NCI-H446 treated with DMSO at 0.1 percent for 48 hours (cell line): ENCODE data around the gene ATP8A2.
"Not testable (repeated sequence)": the region's sequence is repeated elsewhere in the genome, so short reads cannot be mapped to it uniquely, and the experiment has no call there.

Source experiments
- DNase-seq: peaks from one replicate; lab custom pipeline; 2025; lab: John Stamatoyannopoulos, UW

The ATP8A2 gene

DNA sequence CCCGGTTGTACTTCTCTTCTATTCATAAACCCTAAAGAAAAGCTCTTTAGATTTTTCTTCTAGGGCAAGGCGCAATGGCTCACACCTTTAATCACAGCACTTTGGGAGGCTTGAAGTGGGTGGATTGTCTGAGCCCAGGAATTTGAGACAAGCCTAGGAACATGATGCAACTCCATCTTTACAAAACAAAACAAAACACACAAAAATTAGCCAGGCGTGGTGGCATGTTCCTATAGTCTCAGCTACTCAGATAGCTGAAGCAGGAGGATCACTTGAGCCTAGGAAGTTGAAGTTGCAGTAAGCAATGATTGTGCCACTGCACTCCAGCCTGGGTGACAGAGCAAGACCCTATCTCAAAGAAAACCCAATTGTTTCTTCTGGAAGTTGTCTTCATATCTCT lies 439.7 kb downstream of the ATP8A2 start:
- no peak for DNase-seq

DNA sequence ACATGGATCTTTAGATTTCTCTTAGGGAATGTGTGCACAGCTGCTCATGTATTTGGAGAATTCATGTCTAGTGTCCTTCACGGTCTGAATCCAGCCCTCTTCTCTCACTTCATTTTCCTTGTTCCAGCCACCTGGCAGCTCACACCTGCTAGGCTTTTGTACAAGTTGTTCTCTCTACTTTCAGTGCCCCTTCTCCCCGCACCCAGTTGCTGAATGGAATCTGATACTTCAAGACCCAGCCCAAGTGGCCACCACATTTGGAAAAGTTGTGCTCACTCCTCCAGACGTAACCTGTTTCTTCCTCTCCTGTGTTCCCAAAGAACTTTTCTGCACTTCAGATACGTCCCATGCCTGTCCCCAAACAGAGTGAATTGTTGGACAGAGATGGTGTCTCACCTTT lies 444.5 kb downstream of the ATP8A2 start:
- DNase-seq, result no peak

DNA sequence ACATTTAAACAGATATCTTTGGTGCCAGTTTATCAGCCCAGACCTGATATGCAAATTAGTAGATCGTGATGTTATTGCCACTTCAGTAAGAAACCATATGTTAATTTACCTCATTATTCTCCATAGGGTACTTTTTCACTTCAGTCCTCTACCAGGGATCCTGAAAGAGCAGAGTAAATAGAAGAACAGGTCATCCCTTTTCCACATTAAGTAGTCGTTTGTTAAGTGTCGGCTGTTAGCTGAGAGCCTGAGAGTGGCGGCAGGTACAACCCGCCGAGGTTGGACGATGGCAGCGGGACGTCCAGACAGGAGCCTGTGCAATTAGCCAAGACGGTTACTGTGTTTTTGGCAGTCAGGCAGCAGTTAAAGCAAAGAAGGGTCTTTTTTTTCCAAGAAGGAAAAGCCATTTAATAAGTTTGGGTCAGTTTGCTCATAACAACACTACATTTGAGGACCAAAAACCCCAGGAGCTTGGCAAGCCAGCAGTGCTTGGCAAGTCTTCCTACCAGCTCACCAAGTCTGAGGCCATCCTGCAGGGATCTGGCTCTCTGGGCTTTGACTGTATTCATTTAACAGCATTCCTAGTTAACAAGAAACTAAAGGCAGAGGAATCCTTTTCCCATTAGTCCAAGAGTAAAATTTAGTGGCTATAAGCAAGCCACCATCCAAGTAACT lies 448.2 kb downstream of the ATP8A2 start:
- peak; percentile 14 for DNase-seq

DNA sequence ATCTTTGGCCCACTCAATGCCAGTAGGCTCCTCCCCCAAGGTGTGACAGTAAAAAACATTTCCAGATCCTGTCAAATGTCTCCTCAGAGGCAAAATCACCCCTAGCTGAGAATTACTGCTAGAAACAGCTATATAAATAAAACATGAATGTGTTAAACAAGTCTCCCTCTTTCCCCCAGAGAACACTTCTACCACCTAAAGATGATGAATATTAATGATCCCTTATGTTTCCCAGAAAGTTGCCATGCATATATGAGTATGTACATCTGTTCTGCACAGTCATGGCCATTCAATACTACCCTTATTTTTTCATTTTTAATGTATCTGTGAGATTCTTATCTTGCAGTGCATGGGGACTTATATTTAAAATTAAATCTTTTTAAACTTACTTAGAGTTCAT lies 450.0 kb downstream of the ATP8A2 start:
- no peak for DNase-seq

DNA sequence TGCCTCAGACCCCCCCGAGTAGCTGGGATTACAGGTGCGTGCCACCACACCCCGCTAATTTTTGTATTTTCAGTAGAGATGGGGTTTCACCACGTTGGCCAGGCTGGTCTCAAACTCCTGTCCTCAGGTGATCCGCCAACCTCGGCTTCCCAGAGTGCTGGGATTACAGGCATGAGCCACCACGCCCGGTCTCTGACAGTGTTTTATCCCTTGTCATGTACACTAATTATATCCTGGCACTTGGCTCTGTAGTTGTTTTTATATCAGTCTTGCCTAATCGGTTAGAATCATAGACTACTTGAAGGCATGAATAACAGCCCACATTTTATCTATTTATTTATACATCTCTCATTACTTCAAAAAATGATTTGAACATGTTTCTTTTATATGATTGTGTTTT lies 455.4 kb downstream of the ATP8A2 start:
- DNase-seq, result not testable (repeated sequence)

DNA sequence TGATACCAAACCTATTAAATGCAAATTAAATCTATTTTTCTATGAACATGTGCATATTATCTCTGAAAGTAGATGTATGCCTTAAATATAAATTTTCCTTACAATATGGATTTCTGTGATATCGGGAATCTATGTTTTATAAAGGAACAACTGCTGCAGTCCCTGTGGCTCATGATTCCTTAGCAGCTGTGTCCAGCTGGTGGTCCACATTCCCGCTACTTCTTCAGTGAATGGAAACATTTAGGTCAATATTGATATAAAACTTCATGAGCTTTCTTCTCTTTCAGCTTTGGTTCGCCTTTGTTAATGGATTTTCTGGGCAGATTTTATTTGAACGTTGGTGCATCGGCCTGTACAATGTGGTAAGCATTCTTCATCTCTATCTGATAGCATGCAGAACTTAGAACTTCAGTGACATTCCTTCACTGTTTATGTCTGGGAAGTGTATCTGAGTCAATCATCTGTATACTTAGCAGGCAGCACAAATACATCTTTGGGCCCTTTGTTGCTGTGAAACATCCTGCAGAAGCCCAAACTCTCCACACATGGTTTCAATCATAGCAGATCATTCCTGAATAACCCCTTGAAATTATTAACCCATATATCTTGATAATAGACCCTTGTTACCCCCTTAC lies 456.2 kb downstream of the ATP8A2 start:
- no peak for DNase-seq

DNA sequence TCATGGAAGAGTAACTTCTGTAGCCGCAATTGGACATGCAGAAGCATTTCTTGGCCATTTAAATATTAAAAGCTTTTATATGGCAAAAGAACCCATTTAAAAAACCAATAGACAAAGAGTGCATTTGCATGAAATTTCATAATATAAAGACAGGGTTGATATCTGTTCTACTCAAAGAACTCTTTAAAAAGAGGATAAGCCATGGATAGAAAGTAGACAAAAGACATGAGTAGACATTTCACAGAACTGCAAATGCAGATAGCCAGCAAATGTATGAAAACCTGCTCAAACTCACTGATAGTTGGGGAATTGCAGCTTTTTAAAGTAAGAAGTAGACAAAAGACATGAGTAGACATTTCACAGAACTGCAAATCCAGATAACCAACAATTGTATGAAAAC lies 462.0 kb downstream of the ATP8A2 start:
- DNase-seq, result no peak

DNA sequence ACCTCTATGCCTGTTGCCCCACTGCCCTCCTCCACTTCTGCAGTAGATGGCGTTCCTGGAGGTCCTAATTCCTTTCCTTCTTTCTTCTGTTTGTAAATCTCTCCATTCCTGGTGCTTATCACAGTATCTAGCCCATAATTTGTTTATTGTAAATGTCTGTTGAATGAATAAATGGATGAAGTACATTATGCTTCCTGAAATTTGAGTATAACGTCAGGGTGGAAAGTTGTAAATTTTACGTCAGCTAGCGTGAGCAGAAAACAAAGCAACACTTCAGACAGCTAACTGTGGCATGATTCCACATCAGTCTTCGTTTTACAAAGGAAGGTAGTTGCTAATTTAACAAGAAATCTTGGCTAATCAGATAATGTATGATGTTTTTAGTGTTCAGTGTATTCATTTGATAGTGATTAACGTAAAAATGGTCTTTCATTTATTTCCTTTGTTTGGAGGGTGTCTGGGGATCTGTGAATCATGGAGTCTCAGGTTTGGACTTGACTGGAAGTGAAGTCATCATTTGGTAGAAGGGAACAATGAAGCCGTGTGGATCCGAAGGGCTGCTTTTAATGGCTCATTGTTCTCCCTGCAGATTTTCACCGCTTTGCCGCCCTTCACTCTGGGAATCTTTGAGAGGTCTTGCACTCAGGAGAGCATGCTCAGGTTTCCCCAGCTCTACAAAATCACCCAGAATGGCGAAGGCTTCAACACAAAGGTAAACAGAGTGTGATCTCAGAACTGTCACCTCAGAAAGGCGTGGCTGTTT lies 465.0 kb downstream of the ATP8A2 start:
- no peak for DNase-seq

DNA sequence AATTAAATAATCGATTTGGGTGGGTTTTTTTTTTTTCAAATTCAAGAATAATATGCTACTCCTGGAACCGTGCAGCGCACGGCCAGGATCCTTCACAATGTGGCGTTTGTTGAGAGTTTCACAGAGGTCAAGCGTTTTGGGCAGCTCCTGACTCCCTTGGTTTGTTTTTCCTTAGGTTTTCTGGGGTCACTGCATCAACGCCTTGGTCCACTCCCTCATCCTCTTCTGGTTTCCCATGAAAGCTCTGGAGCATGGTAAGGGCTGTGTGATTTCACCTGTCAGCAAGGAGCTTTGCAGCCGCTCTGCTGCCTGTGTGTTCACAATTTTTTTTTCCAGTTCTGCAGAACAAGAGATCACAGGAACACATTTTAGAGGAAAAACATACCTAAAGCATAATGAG lies 467.6 kb downstream of the ATP8A2 start:
- DNase-seq, result no peak

DNA sequence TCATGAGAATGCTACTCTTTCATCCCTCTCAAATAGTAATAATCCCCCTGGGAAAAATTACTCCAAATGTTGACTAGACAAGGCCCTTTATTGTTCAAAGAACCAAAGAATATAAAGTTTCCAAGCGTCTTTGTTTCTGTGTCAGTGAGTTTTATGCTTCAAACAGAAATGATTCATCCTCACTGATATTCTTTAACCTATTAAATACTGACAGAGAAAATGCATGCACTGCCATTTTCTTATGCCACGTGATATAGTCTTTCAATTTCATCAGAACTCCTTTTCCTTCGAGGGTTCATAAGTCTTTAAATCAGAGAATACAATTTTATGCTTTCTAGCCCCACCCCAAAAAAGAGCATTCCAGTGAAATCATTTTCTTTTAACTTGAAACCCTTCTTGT lies 468.5 kb downstream of the ATP8A2 start:
- DNase-seq, result no peak

DNA sequence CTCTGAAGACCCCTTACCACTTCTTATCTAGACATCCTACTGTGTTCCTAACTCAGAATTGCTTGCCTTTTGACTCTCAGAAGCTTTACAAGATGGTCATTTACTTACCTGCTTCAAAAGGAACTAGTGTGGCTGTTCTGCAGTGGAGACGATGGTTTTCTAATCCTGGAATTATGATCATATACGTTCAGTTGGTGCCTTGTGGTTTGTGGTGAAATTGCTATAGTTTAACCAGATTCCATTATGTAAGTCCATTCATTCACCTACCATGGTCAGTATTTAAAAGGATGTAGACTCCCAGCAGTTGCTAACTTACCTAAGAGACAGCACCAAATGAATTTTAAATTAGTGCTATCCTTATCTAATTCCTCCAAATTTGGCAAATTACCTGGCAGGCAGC lies 469.2 kb downstream of the ATP8A2 start:
- no peak for DNase-seq

DNA sequence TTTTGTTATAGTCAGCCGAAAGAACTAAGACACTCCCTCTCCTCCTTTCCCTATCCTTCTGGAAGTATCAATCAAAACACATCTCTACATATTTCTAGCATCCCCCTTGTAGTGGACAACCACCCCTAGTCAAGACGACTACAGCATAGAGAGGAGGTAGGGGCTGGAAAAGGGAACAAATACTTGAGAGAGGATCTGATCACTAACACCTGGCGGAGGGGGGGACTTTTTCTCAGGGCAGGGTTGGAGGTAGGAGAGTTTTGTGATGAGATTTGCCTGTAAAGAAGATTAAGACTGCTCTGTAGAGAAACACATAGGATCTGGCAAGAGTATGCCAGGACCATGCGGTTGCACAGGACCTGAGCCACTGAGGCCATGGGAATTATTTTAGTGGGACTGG lies 471.9 kb downstream of the ATP8A2 start:
- DNase-seq, result no peak

DNA sequence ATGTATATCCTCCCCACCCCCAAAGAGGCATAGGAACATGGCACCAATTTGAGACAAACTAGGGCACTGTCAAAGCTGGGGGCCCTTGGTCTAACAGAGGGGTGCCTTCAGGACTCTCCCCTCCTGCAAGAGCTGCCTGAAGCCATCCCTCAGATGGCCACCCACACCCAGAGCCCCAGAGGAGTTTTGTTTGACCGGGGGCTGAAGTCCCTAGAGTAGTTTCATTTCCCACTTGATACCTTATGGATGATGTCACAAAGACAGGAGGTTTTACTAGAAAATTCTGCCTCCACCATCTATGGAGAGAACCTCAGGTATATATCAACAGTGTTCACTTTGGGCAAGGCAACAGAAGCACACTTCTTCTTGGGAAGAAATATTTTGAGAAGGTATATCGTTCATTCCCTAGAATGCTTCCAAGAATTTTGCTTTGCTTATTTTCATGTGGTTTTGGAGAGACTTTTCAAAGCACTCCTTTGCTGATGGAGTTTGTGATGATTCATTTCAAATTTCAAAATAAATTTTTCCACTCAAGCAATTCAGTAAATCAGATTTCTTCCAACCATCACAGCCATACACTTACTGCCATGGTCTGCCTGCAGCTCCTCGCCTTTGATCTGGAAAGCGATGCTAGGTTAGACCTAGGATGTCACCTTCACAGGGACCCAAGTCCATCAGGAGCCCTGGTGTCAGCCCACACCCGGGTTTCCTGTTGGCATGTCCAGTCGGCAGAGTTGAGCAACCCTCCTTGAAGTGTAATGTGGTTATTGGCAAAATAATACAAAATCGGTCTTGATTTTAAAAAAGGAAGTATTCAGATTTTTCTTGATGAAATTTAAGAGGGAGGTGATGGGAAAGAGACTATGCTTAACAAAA lies 473.0 kb downstream of the ATP8A2 start:
- no peak for DNase-seq

DNA sequence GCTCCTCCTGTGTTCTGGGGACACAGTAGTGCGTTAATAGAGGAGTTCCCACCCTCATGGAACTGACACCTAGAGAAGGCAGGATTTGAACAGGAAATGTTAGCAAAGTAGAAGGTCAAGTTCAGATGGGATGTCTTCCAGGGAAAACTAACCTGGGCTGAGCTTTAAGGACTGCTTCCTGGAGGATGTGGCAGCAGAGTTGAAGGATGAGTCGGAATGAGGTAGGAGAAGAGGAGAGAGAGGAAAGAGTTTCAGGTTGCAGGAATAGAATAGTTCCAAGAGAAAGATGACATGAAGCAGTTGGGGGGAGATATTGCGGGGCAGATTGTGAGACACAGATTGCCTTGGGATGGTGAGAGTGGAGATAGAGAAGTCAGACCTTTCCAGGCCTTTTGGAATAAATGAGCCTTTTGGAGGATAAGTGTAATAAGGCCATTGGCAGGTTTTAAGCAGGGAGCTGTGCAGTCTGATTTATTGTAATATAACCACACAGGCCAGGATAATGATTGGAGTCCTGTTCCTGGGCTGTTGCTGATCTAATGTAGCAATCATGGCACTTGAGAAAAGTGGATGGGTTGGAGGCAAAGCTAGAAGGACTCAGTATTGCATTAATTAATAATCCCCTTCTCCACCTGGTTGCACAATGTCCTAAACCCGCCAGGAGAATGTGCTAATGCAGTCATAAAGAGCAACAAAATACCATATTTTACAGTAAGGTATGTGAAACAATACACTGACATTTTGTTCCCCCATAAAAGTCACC lies 474.6 kb downstream of the ATP8A2 start:
- DNase-seq, result no peak

DNA sequence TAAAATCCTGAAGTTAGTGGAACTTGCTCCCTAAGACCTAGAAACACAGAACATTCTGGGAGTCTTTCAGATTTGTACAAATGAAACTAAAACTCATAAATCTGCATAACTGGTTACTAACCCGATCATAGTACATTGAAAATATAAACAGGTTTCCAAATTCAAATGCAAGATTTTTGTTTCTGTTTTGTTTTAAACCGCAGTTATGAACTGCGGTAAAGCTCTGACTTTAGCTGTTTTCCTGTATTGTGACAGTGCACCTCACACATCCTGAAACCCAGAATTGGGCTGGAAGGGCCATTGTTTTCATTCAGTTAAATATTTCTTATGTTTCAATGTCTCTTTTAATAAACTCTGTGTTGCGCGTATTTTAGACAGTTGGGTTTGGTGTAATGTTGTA lies 475.4 kb downstream of the ATP8A2 start:
- DNase-seq, result no peak

DNA sequence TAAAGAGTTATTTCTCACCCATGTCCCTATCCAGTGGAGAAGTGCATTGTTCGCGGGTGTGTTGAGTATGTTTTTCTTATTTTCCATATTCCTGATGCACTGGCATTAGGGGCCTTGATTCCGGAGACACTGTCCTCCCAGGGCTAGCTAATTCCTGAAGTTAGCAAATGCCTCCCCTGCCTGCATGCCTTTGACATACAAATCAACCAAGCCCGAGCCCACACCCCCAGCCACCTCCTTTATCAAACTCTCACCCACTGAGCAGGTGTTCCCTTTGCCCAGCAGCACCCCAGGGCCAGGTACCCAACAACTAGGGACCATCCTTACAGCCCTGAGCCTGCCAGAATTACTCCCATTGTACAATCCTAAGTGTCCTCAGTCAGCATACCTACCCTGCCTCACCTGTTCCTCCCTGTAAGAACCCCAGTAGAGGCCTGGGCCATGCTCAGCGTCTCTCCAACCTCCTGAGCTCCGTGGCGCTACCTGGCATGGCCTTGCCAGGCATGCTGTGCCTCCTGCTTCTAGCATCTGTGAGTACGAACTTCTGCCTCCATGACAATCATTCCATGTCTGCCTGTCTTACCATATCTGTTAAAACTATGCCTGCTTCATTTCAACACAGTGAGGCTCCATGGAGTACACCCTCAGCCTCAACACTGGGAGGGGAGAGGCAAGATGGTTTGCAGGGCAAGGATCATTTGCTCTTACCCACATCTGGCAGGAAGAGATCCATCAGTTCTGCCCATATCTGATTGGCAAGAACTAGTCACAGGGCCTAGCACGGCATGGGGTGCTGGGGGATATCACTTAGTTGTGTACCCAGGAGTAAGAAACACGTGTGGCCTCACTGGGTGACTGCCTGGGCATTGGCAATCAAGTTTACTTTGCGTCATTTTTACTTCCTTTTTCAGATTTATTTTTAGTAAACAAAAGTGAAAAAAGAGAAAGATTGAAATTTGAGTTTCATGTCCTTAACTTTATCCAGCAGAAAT lies 476.2 kb downstream of the ATP8A2 start:
- DNase-seq, result no peak

DNA sequence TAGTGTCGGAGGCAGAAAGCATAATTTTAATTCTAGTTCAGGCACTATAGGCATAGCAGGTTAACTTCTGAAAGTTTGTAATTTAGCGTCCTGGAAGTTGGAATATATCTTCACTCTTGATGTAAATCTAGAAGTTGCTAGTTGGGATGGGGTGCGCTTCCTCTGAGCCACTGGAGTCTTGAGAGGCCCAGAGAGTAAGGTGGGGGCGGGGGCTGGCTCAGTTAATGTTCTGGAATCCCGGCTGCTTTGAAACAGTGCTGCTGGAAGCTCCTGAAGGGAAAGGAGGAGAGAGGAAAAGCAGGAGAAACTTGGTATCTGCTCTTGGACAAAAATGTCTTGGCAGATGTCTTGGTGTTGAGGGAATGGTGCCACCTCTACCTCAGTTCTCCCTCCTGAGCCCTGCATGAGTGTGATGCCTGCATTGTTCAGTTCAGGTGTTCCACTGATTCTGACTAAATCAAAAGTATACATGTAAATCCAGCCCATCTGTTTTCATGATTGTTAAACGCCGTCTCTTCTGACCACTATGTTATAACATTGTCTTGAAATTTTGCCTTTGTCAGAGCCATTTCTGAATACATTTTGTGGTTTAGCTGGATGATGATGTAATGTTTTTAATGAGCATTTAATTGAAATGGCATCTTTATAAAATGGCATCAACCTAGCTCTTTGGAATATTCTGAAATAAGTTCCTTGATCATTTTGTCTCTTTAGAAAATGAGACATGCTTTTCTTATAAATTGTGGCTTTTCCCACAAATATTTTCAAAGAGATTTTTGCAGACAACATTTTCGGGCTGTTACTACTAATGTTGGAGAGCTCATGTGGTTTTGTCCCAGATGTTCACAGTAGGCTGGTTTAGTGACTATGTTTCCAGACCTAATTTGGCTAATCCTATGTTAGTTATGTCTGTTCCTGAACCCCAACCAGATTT lies 477.3 kb downstream of the ATP8A2 start:
- no peak for DNase-seq

DNA sequence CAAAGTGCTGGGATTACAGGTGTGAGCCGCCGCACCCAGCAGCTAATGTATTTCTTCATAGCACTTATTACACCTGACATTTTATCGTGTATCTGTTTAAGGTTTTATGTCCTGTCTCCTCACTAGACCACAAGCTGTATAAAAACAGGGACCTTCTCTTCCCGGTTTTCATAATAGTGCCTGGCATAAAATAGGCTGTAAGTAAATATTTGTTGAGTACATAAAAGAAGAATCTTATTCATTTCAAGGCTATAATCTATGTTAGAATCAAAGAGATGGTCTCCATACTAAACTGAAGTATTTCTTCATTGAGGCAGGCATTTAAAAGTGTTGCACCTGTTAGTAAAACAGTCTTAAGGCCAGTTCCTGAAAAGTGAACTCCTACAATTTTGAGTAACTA lies 486.1 kb downstream of the ATP8A2 start:
- no peak for DNase-seq

DNA sequence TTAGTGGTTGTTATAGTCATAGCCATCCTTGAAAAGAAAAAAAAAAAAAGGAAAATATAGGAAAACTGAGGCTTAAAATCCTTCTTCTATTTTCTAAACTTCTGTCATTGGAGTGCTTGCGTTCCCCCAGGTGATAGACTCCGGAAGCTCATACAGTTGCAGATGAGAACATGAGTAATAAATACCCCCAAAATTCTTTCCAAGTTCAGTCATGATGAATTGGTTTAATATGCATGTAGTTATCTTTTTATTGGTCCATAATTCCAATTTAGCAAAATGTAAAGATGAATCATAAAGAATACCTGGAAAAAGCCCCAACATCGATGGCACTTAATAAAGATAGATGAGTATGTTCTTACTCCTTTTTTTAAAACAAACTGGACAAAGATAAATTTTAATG lies 487.8 kb downstream of the ATP8A2 start:
- no peak for DNase-seq
